ENCODE measurements around the gene PTPRN. TPM values are rescaled to one million over a fixed set of nuclear protein-coding genes. Genes with fewer than 3 reads are reported as not detected.
"Not testable (repeated sequence)": the region's sequence is repeated elsewhere in the genome, so short reads cannot be mapped to it uniquely, and the experiment has no call there.

The PTPRN gene
- total RNA-seq, 1 donor: under 0.01 TPM

DNA sequence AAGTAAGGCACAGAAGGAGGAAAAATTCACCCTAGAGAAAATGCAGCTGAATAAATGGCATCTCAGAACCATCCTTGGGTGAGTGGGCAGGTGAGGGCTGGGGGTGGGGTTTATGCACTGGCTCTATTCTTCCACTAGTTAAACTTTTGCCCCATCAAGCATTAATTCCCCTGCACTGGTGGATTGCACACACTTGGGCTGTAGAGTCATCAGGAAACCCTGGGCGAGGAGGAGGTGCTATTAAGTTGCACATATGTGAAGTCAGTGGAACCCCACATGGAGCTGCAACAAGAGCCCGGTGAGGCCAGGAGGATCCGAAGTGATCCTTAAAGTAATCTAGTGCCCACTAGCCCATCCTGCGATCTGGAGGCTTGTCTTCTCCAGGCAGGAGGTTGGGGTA lies 36.8 kb downstream of the PTPRN start:
- no peak for DNase-seq (ENCODE audit: low read depth in 2 of 3, low spot score in 2 of 3)

DNA sequence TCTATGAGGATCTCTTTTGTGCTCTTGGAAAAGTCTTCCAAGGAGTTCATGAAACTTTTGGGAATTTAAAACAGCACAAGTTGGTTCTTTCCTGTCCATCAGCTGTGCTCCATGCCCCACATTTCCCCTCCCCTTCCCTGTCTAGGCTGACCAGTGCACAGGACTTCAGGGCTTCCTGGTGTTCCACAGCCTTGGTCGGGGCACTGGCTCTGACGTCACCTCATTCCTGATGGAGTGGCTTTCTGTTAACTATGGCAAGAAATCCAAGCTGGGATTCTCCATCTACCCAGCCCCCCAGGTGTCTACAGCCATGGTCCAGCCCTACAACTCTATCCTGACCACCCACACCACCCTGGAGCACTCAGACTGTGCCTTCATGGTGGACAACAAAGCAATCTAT lies 38.2 kb downstream of the PTPRN start:
- no peak for DNase-seq (ENCODE audit: low read depth in 2 of 3, low spot score in 2 of 3)

DNA sequence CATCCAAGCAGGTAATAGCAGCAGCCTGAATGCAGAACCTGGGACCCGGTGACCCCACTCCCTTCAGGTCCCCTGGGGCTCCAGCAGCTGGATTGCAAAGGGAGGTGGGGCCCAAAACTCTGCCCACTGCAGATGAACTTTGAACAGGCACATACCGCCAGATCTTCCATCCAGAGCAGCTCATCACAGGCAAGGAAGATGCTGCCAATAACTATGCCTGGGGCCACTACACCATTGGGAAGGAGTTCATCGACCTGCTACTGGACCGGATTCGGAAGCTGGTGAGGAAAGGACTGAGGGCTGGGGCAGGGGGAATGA lies 39.2 kb downstream of the PTPRN start:
- no peak for DNase-seq (ENCODE audit: low read depth in 2 of 3, low spot score in 2 of 3)

DNA sequence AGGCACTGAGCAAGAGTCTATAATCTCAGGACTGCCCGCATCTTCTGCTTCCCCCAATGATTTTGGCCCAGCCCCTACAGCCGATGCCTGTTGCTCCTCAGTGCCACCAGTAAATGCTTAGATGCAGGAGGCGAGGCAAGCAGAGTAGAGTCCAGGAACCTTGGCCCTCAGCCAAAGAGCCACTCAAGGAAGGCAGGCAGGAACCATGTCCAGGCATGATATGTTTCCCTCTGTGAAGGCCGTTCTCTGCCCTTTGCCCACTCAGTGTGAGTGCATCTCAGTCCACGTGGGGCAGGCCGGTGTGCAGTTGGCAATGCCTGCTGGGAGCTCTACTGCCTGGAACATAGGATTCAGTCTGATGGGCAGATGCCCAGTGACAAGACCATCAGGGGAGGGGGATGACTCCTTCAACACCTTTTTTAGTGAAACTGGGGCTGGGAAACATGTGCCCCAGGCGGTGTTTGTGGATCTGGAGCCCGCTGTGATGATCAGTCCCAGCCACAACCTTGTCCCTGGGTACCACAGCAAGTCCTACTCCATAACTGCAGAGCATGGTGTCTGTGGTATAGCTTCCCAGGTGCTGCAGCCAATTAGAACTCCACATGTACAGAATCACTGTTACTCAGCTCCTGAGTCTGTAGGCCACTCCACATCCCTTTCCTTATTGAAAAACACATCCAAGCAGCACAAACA lies 39.7 kb downstream of the PTPRN start:
- DNase-seq (ENCODE audit: low read depth in 2 of 3, low spot score in 2 of 3): no peak

DNA sequence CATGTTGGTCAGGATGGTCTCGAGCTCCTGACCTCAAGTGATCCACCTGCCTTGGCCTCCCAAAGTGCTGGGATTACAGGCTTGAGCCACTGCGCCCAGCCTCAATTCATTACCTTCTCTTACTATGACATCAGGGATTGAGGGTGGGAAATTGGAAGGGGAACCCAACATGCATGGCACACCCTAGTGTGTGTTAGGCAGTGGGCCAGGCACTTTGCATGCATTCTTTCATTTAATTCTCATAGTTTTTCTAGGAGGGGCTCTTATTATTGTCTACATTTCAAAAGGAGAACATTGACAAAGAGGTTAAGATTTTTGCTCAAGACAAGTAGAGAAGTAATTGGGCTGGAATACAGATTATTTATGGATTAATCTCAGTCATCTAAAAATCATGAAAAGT lies 40.9 kb downstream of the PTPRN start:
- DNase-seq (ENCODE audit: low read depth in 2 of 3, low spot score in 2 of 3): no peak

DNA sequence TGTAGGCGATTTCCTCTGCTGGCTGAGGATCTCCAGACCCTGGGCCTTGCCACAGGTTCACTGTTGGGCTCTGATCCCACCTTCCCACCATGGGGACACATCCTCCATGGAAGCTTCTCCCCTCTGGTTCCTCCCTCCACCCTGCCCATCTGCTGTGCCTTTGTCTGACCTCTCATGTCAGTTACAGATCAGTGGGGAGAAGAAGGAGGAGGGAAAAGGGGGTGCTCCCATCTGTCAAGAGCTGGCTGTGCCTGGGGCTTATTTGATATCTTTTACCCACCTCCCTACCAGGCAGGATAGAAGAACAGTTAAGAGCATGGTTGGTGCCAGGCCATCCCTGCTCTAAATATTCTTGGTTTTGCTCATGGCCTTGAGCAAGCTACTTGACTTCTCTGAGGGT lies 42.3 kb downstream of the PTPRN start:
- no peak for DNase-seq (ENCODE audit: low read depth in 2 of 3, low spot score in 2 of 3)

DNA sequence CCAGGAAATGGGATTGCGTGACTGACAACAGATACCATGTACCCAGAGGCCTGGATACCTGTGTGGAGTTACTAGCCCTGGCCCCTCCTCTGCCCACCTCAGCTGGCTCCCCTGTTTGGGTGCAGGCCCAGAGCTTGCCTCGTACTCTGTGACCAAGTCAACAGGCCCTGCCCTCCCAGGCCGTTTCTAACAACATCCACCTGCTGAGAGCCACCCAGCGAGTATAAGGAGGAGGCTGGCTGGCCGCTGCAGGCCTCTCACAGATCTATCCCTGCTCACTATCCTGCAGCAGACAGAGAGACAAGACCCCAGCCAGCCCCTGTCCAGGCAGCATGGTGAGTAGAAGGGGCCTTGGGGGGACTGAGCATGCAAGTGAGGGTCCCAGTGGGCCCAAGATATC lies 43.0 kb downstream of the PTPRN start:
- no peak for DNase-seq (ENCODE audit: low read depth in 2 of 3, low spot score in 2 of 3)

DNA sequence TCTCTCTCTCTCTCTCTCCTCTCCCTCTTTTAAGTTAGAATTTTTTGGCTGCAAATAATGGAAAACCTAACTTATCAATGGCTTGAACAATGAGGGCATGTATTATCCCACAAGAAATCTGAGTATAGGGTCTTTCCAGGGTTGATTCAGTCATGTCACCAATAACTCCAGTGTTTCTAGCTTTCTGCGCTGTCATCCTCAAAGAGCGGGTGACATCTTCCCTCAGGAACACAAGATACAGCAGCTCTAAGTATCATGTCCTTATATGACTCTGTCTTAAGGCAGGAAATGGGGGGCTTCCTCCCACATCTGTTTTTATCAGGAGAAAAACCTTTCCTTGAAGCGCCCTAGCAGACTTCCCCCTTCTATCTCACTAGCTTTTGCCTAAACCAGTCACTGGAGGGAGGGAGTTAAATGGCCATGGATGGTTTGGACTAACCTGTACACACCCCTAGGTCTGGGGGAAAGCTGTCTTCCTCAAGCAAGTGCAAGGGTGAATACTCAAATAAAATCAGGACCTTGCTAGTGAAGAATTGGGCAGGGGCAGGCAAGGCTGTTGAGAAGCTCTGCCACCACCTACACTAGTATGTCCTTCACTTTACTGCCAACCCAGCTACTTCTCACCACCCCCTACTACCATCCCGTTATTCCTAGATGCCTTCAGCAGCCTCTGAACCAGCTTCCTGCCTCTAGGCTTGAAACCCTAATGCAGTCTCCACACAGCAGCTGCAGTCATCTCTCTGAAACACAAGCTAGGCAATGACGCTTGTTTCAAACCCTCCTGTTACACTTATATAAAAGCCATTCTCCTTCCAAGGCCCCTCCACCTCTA lies 48.0 kb downstream of the PTPRN start:
- no peak for DNase-seq (ENCODE audit: low read depth in 2 of 3, low spot score in 2 of 3)

DNA sequence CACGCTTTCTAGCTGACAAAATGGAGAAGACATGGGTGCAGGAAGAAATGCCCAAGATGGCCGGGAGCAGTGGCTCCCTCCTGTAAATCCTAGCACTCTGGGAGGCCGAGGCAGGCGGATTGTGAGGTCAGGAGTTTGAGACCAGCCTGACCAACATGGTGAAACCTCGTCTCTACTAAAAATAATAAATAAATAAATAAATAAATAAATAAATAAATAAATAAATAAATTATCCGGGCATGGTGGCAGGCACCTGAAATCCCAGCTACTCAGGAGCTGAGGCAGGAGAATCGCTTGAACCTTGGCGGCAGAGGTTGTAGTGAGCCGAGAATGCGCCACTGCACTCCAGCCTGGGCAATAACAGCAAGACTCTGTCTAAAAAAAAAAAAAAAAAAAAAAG lies 50.3 kb downstream of the PTPRN start:
- not testable (repeated sequence) for DNase-seq (ENCODE audit: low read depth in 2 of 3, low spot score in 2 of 3)

DNA sequence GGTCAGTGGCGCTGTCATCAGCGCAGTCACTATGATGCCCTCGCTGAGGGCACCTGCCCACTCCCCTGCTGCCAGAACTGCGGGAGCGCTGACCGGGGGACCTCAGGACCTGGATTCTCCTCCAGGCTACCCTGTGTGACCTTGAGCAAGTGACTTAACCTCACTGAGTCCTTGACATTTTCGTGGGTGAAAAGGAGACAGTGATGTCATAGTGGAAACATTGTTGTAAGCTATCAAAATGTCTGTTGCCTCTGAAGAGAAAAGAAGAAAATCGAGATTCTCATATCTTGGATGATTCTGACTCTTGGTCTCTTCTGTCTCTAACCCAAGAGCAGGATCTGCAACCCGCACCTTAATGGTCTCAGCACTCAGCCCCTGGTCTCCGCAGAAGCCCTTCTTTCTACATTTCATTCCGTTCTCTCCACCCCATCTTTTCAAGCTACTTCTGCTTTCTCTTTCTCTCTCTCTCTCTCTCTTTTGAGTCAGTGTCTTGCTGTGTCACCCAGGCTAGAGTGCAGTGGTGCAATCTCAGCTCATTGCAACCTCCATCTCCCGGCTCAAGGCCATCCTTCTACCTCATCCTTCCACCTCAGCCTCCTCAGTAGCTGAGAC lies 54.5 kb downstream of the PTPRN start:
- DNase-seq (ENCODE audit: low read depth in 2 of 3, low spot score in 2 of 3): peak in 2 of 3 donors; percentile 62 to 74

DNA sequence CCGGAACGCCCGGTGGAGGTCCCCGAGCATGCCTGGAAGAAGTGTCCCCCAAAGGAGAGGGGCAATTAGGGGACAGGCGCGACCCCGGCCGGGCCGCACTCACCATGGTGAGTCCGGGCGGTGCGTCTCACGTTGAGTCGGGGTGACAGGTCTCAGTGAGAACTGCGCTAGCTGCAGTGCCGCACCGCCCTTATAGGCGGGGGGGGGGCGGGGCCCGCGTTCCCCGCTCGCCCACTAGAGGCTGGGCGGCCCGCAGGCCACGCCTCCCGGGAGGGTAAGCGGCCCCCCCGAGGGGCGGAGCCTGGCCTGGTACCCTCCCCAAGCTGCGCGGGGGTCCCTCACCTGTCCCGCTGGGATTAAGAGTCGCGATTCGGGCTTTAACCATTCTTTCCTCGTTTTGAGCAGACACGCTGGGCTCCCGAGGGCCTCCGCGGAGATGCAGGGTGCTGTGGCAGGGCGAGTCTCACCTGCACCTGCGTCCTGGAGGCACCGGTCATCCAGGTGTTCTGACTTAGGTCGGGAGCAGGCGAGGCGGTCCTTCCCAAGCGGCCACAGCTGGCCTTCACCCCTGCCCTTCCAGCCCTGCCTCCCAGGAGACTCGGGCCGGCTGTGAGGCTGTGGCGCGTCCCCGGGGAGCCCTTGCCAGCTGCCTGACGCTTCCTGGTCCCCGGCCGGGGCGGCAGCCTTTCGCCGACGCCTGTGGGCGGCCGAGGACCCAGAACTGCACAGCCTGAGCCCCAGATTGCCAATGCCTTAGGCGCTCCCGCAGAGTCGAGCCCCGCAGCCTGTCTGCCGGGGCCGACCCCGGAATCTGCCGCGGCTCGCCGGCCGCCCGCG lies 55.2 kb downstream of the PTPRN start, which contains the start of gene TUBA4A:
Gene TUBA4A (minus strand): TSS at position 166 of the 837 bp plus-strand sequence. CDS start 60 bp downstream, at position 106.
- peak; percentile 78 to 85 (median 83) for DNase-seq (ENCODE audit: low read depth in 2 of 3, low spot score in 2 of 3)

DNA sequence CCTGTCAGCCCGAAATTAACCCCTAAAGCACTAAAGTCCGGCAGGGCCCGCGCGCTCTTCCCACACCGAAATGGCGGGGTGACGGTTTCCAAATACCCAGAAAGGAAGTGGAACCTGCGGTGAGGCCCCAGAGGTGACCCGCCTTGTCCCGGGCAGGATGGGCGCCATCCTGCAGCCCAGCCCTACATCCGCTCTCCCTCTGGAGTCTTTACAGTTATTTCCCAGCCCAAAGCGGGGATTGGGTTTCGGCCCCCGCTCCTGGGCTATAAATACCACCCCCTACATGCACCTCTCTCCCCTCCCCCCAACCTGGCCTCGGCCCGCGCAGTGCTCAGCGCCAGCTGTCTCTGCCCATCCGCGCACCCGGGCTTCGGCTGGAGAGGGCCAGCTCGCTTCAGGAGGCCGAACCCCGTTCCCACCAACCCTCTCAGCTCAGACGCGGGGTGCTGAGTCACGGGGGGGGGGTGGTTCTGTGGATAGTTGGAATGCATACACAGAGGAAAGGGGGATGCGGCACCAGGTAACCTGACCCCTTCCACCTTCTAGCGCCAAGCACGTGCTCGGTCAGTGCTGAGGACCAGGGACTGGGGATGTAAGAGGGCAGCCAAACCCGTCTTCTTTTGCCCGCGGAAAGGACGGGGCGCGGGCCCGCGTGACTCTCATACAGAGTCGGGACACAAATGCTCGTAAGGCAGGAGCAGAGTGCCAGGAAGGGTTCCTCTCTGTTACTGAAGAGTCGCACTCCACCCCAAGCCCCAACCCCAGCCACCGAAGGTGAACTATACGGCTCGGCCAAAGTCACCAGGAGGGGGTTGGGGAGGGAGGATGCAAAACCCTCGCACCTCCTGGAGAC lies 56.1 kb downstream of the PTPRN start, which contains the start of gene TUBA4B:
Gene TUBA4B (plus strand): TSS at position 344 of the 853 bp plus-strand sequence. CDS start 165 bp downstream, at position 509.
- DNase-seq (ENCODE audit: low read depth in 2 of 3, low spot score in 2 of 3): peak in 2 of 3 donors; percentile 21 to 27

DNA sequence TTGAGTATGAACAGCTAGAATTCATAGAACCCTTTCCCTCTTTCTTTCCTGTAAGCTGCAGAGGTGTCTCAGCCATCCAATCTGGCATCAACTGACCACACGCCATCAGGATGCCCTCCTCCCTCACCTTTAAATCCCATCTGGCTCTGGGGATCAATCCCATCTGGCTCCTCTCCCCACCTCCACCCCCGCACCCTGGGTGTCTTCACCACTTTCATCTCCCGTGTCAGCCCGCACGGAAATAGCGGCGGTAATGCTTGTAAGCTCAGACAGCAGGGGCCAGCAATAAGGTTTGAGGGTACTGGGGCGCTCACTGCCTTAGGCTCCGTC lies 56.7 kb downstream of the PTPRN start:
- DNase-seq (ENCODE audit: low read depth in 2 of 3, low spot score in 2 of 3): no peak

DNA sequence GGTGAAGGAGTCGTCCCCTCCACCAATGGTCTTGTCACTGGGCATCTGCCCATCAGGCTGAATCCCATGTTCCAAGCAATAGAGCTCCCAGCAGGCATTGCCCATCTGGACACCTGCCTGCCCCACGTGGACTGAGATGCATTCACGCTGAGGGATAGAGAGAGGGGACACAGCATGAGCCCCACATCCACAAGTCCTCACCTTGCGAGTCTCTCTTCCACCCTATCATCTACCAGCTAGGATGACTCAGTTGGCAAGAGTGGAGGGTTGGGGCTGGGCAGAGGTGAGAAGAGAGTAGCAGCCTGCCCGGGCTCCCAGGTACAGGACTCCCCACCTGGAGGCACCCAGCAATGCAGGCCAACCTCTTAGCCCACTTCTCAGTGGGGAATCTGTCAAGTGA lies 57.1 kb downstream of the PTPRN start:
- DNase-seq (ENCODE audit: low read depth in 2 of 3, low spot score in 2 of 3): no peak

DNA sequence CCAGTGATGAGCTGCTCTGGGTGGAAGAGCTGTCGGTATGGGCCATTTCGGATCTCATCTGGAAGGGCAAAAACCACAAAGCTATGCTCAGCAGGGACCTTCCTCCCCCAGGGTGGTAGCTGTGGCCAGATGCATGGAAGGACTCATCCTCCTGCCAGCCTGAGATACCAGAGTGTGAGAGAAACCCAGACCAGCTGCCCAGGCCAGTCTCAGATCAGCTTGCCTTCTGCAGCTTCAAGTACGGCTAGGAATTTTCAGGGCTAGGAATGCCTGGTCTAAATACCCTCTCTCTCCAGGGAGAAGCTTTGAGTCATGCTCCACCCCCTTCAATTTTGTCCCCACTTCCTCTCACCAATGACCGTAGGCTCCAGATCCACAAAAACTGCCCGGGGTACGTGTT lies 57.5 kb downstream of the PTPRN start:
- DNase-seq (ENCODE audit: low read depth in 2 of 3, low spot score in 2 of 3): no peak

DNA sequence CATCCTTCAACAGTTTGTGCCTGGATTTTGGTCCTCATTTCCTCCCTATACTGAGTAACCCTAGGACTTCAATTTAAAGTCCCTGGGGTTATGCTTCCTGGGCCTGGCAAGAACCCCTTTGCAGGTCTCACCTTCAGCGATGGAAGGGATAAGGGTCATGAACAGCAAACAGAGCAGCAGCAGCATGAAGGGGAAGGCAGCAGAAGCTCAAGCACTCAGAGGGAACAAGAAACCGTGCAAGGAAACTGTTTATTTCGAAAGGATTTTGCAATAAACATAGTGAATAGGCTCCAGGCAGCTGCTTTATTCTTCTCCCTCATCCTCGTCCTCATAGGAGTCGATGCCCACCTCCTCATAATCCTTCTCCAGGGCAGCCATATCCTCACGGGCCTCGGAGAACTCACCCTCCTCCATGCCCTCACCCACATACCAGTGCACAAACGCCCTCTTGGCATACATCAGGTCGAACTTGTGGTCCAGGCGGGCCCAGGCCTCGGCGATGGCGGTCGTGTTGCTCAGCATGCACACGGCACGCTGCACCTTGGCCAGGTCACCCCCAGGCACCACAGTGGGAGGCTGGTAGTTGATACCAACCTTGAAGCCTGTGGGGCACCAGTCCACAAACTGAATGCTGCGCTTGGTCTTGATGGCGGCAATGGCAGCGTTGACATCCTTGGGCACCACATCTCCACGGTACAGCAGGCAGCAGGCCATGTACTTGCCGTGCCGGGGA lies 59.0 kb downstream of the PTPRN start:
- no peak for DNase-seq (ENCODE audit: low read depth in 2 of 3, low spot score in 2 of 3)

DNA sequence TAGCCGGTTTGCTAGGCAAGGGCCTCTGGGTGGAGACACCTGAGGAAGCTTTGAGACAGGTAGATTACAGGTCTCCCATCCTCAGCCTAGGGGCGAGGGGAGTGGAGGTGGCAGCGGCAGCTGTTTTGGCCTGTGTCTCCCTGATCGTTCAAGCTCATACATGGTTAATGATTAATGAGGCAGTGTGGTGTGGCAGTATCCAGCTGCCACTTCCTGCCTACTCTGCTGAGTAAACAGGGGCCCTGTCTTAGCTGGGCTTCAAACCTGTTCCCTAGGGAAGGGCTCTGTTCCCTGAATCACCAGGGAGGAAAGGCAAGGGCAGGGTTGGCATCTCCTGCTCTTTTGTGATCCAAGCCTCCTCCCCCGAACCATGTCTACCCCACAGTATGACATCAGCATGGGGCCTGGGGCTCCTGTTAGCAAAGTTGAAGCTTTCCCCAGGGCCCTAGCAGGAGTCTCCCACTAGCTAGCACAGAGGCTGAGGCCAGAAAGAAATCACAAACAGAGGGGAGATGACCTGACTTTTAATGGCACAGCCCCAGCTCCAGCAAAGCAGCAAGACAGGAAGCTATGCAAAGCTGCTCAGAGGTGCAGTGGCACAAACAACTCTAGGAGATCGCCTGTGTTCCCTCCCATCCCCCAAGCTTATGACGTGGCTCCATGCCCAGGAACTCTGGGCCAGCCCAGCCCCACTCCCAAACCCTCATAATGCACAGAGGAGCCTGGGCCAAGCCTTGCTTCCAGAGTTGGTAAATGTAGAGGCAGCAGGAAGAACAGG lies 59.8 kb downstream of the PTPRN start:
- peak in 2 of 3 donors; percentile 28 to 44 for DNase-seq (ENCODE audit: low read depth in 2 of 3, low spot score in 2 of 3)

DNA sequence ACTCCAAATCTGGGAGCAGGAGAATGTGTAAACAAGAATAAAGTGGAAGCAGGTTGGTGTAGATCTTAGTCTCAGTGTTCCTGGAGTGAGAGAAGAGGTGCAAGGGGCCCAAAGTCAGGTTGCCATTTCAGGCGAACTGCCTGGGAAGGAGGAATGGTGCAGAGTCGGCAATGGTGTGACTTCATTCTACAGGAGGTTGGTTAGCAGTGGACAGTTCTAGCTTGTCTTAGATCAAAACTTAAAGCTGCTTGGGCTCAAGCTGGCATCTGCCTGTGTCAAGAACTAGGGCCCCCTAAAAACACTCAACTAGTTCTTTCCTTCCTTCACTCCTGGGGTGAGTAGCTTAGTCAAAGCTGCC lies 60.4 kb downstream of the PTPRN start:
- no peak for DNase-seq (ENCODE audit: low read depth in 2 of 3, low spot score in 2 of 3)

Measured in hematopoietic multipotent progenitor cell (in vitro differentiated cells).